ENCODE data around the gene RAB31.

Gene RAB31

GRCh38 chr18:9861933-9862332, 153.8 kb downstream of the RAB31 start:
- DNase-seq (ENCODE audit: low read depth in 2 of 2) = no peak

GRCh38 chr18:9862686-9863085, 154.6 kb downstream of the RAB31 start:
- DNase-seq (ENCODE audit: low read depth in 2 of 2) = no peak

GRCh38 chr18:9863282-9863681, 155.2 kb downstream of the RAB31 start:
- no peak for DNase-seq (ENCODE audit: low read depth in 2 of 2)

- no peak for DNase-seq (ENCODE audit: low read depth in 2 of 2)
Observed at GRCh38 chr18:9865764-9866490, 157.8 kb downstream of the RAB31 start.

- no peak for DNase-seq (ENCODE audit: low read depth in 2 of 2)
Observed at GRCh38 chr18:9866627-9867026, 158.5 kb downstream of the RAB31 start.

GRCh38 chr18:9867071-9867594, 159.0 kb downstream of the RAB31 start:
- no peak for DNase-seq (ENCODE audit: low read depth in 2 of 2)

- DNase-seq (ENCODE audit: low read depth in 2 of 2) = no peak
Observed at GRCh38 chr18:9868857-9869714, 161.0 kb downstream of the RAB31 start.

- no peak for DNase-seq (ENCODE audit: low read depth in 2 of 2)
Observed at GRCh38 chr18:9869715-9870430, 161.8 kb downstream of the RAB31 start.

GRCh38 chr18:9870431-9871008, 162.4 kb downstream of the RAB31 start:
- no peak for DNase-seq (ENCODE audit: low read depth in 2 of 2)

GRCh38 chr18:9871244-9871746, 163.2 kb downstream of the RAB31 start:
- no peak for DNase-seq (ENCODE audit: low read depth in 2 of 2)

- DNase-seq (ENCODE audit: low read depth in 2 of 2) = no peak
Observed at GRCh38 chr18:9872823-9873222, 164.7 kb downstream of the RAB31 start.

GRCh38 chr18:9874728-9875127, 166.6 kb downstream of the RAB31 start:
- no peak for DNase-seq (ENCODE audit: low read depth in 2 of 2)

GRCh38 chr18:9876212-9876866, 168.2 kb downstream of the RAB31 start:
- no peak for DNase-seq (ENCODE audit: low read depth in 2 of 2)

- DNase-seq (ENCODE audit: low read depth in 2 of 2) = no peak
Observed at GRCh38 chr18:9876867-9877654, 169.0 kb downstream of the RAB31 start.

GRCh38 chr18:9877655-9878014, 169.5 kb downstream of the RAB31 start:
- DNase-seq (ENCODE audit: low read depth in 2 of 2) = no peak

GRCh38 chr18:9878095-9878494, 170.0 kb downstream of the RAB31 start:
- DNase-seq (ENCODE audit: low read depth in 2 of 2) = no peak

GRCh38 chr18:9878783-9879242, 170.7 kb downstream of the RAB31 start:
- DNase-seq (ENCODE audit: low read depth in 2 of 2) = no peak

GRCh38 chr18:9884090-9884489, 176.0 kb downstream of the RAB31 start:
- DNase-seq (ENCODE audit: low read depth in 2 of 2) = no peak

GRCh38 chr18:9884532-9885140, 176.5 kb downstream of the RAB31 start:
- DNase-seq (ENCODE audit: low read depth in 2 of 2) = no peak
